ENCODE measurements around the gene TMC7. TPM values are rescaled to one million over a fixed set of nuclear protein-coding genes. Genes with fewer than 3 reads are reported as not detected.
A peak's percentile ranks its signal among the peaks of the same experiment; 100 is the strongest.

TMC7 gene
- total RNA-seq, 1 experiment from 2014 or later = 1.6 TPM

- no peak for DNase-seq (ENCODE audit: low read depth)
Measured at GRCh38 chr16:19089410-19089955, 105.7 kb downstream of the TMC7 start.

- no peak for DNase-seq (ENCODE audit: low read depth)
Measured at GRCh38 chr16:19090916-19091315, 107.2 kb downstream of the TMC7 start.

- DNase-seq (ENCODE audit: low read depth) = no peak
Measured at GRCh38 chr16:19092653-19093410, 109.1 kb downstream of the TMC7 start.

GRCh38 chr16:19093631-19094541 lies 110.2 kb downstream of the TMC7 start:
- DNase-seq (ENCODE audit: low read depth) = no peak

- DNase-seq (ENCODE audit: low read depth) = peak; percentile 38
Measured at GRCh38 chr16:19094542-19095365, 111.0 kb downstream of the TMC7 start.

- peak; percentile 64 for DNase-seq (ENCODE audit: low read depth)
Measured at GRCh38 chr16:19095654-19096053, 111.9 kb downstream of the TMC7 start.

- DNase-seq (ENCODE audit: low read depth) = no peak
Measured at GRCh38 chr16:19098173-19098572, 114.4 kb downstream of the TMC7 start.

- no peak for DNase-seq (ENCODE audit: low read depth)
Measured at GRCh38 chr16:19102187-19102872, 118.6 kb downstream of the TMC7 start.

- DNase-seq (ENCODE audit: low read depth) = no peak
Measured at GRCh38 chr16:19104607-19105006, 120.9 kb downstream of the TMC7 start.

- DNase-seq (ENCODE audit: low read depth) = no peak
Measured at GRCh38 chr16:19105131-19105530, 121.4 kb downstream of the TMC7 start.

GRCh38 chr16:19105891-19106624 lies 122.3 kb downstream of the TMC7 start:
- DNase-seq (ENCODE audit: low read depth) = no peak

GRCh38 chr16:19106625-19107020 lies 122.9 kb downstream of the TMC7 start:
- no peak for DNase-seq (ENCODE audit: low read depth)

- DNase-seq (ENCODE audit: low read depth) = no peak
Measured at GRCh38 chr16:19108409-19109287, 124.9 kb downstream of the TMC7 start.

- DNase-seq (ENCODE audit: low read depth) = no peak
Measured at GRCh38 chr16:19109288-19109664, 125.5 kb downstream of the TMC7 start.

- DNase-seq (ENCODE audit: low read depth) = no peak
Measured at GRCh38 chr16:19110537-19111360, 127.0 kb downstream of the TMC7 start.

- no peak for DNase-seq (ENCODE audit: low read depth)
Measured at GRCh38 chr16:19112099-19112407, 128.3 kb downstream of the TMC7 start.

Measured in RPMI7951 (cell line).